Osteocyte (in vitro differentiated cells): ENCODE measurements around the gene LRCH2. TPM values are rescaled to one million over a fixed set of nuclear protein-coding genes. Genes with fewer than 3 reads are reported as not detected.

ENCODE experiments used
- DNase-seq: peaks from one replicate; pipeline ENCODE4 v3.0.0; 2021; ENCODE audit warnings: mixed read lengths; ENCODE audit not compliant: unreplicated experiment; ENCODE audit errors: extremely low spot score
- H3K27ac Mint-ChIP-seq: one replicate; pipeline ENCODE4 v1.8.0; 2021; ENCODE audit warnings: mild to moderate bottlenecking, mixed read lengths; ENCODE audit not compliant: unreplicated experiment
- H3K27me3 Mint-ChIP-seq: one replicate; pipeline ENCODE4 v1.8.0; 2021; ENCODE audit warnings: mixed read lengths; ENCODE audit not compliant: unreplicated experiment
- H3K36me3 Mint-ChIP-seq: one replicate; pipeline ENCODE4 v1.8.0; 2021; ENCODE audit warnings: mixed read lengths; ENCODE audit not compliant: unreplicated experiment
- H3K4me1 Mint-ChIP-seq: one replicate; pipeline ENCODE4 v1.8.0; 2021; ENCODE audit warnings: mixed read lengths; ENCODE audit not compliant: unreplicated experiment
- H3K4me3 Mint-ChIP-seq: one replicate; pipeline ENCODE4 v1.8.0; 2021; ENCODE audit warnings: mild to moderate bottlenecking, moderate library complexity, mixed read lengths; ENCODE audit not compliant: unreplicated experiment
- H3K9me3 Mint-ChIP-seq: one replicate; pipeline ENCODE4 v1.8.0; 2021; ENCODE audit warnings: mixed read lengths; ENCODE audit not compliant: unreplicated experiment
- CTCF ChIP-seq: fragments of 200-600 bp; sonication (generic); IDR thresholded peaks from 2 replicates; pipeline ENCODE4 v1.5.0; 2021; ENCODE audit warnings: antibody characterized with exemption, mild to moderate bottlenecking, moderate library complexity
- total RNA-seq: library from RNA; stranded (reverse); gene quantifications from 2 replicates; pipeline ENCODE4 v1.2.1, GENCODE V29; 2021

The LRCH2 gene
- total RNA-seq, 1 donor from 2014 or later, result 7.9 TPM

GRCh38 chrX:115134382-115134781, 99.5 kb downstream of the LRCH2 start:
- Mint-ChIP-seq H3K27ac (no peak overlapping the region), H3K9me3 (no peaks in the 10 kb centered on the region), H3K4me1 (no peaks in the 10 kb centered on the region), H3K4me3 (no peak overlapping the region), H3K27me3 (no peaks in the 10 kb centered on the region), H3K36me3 (peaks cover 8% of the 10 kb centered on the region)
- DNase-seq, result no peak
- no peak for TF ChIP-seq CTCF

- Mint-ChIP-seq H3K27me3 (no peaks in the 10 kb centered on the region), H3K4me1 (no peaks in the 10 kb centered on the region), H3K36me3 (peaks cover 14% of the 10 kb centered on the region), H3K27ac (no peak overlapping the region), H3K4me3 (no peak overlapping the region), H3K9me3 (peaks cover 6% of the 10 kb centered on the region)
- TF ChIP-seq CTCF, result no peak
- no peak for DNase-seq
Measured at GRCh38 chrX:115112411-115112810, 121.5 kb downstream of the LRCH2 start.

GRCh38 chrX:115098897-115099296, 135.0 kb downstream of the LRCH2 start:
- Mint-ChIP-seq H3K4me3 (no peak overlapping the region), H3K9me3 (peaks cover 37% of the 10 kb centered on the region), H3K27me3 (no peaks in the 10 kb centered on the region), H3K4me1 (no peaks in the 10 kb centered on the region), H3K36me3 (peaks cover 7% of the 10 kb centered on the region), H3K27ac (no peak overlapping the region)
- no peak for TF ChIP-seq CTCF
- no peak for DNase-seq

GRCh38 chrX:115093191-115093590, 140.7 kb downstream of the LRCH2 start:
- Mint-ChIP-seq H3K4me1 (no peaks in the 10 kb centered on the region), H3K4me3 (no peak overlapping the region), H3K27me3 (no peaks in the 10 kb centered on the region), H3K9me3 (peaks cover 24% of the 10 kb centered on the region), H3K36me3 (peaks cover 7% of the 10 kb centered on the region), H3K27ac (no peak overlapping the region)
- no peak for DNase-seq
- TF ChIP-seq CTCF, result no peak

GRCh38 chrX:115089419-115089818, 144.5 kb downstream of the LRCH2 start:
- no peak for TF ChIP-seq CTCF
- Mint-ChIP-seq H3K4me3 (no peak overlapping the region), H3K27ac (no peak overlapping the region), H3K36me3 (peaks cover 5% of the 10 kb centered on the region), H3K9me3 (peaks cover 22% of the 10 kb centered on the region), H3K4me1 (no peaks in the 10 kb centered on the region), H3K27me3 (no peaks in the 10 kb centered on the region)
- DNase-seq, result no peak
